ENCODE data around the gene TREM1.

- TF ChIP-seq GLIS3 (CRISPR knock-in tag; IDR thresholded peaks at IDR 0.05) (no peak), ZC3H10 (CRISPR knock-in tag; IDR thresholded peaks at IDR 0.05) (no peak), CSDC2 (CRISPR knock-in tag; IDR thresholded peaks at IDR 0.05) (no peak), ZNF565 (CRISPR knock-in tag; conservative IDR thresholded peaks at IDR 0.05; ENCODE audit: low read depth) (no peak), ZFP3 (CRISPR knock-in tag; IDR thresholded peaks at IDR 0.05) (no peak), PPARA (CRISPR knock-in tag; IDR thresholded peaks at IDR 0.05; ENCODE audit: borderline replicate concordance) (no peak), CSRNP3 (CRISPR knock-in tag; IDR thresholded peaks at IDR 0.05) (no peak), ARNTL (CRISPR knock-in tag; IDR thresholded peaks at IDR 0.05; ENCODE audit: borderline replicate concordance, low read depth) (no peak)
Observed at GRCh38 chr6:41256383-41256782, 30.1 kb downstream of the TREM1 start.
